GM21723 (cell line): Measurements from ENCODE around the gene UNC5C.

Experiments
- ATAC-seq: cut with Tn5 transposase; IDR thresholded peaks from one replicate; pipeline ENCODE4 v1.9.1; 2021; ENCODE audit warnings: mild to moderate bottlenecking, moderate library complexity; ENCODE audit not compliant: unreplicated experiment

Gene UNC5C

DNA sequence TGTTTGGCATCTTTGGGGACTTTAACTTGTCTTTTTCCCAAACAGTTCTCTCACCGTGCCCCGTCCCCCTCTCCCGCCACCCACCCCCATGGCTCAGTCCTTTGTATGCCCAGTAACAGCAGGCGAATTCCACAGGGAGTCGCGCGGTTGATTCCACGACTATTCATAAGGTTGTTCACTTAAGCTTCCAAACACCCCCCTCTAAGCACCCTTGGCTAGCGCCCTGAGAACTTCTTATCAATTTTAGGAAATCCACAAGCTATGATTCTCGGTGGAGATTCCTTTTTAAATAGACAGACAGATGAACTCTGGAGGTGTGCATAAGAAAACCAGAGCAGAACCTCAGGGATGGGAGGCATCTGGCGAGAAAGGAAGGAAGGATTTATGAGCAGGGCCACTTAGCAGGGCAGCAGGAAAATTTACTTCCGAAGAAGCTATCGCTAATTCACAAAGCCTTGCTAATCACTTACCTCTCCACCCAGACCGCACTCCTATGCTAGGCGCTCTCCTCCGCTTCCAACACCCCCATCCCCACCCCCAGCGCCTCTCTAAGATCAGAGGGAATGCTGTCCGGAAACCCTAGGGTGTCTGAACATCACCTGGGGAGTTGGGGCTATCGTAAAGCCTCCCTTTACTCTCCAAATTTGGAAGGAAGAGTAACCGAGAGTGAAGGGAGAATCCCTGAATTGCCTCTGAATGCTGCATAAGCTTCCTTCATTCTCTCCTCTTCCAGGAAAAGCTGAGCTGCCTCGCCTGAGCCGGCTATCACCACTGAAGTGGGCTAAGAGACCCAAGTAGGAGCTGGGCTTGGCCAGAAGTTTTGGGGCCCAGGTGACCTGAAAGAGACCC lies 1.7 kb downstream of the UNC5C start:
- no peak for ATAC-seq

DNA sequence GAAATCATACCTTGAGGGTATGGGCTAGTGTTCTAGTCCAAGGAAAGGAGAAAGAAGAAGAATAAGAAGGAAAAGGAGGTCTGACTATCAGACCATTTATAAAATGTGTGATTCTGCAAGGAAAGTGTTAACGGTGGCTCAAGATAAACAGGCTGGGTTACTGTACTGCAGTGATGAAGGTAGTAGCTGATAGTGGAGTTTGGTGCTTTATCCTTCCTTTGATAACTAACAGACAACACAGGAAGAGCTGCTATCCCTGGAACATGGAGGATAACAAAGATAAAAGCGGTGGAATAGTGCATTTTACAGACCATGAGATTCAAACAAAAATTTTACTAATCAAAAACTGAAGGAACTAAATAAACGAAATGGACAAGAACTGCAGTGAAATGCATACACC lies 2.6 kb downstream of the UNC5C start:
- ATAC-seq: no peak

DNA sequence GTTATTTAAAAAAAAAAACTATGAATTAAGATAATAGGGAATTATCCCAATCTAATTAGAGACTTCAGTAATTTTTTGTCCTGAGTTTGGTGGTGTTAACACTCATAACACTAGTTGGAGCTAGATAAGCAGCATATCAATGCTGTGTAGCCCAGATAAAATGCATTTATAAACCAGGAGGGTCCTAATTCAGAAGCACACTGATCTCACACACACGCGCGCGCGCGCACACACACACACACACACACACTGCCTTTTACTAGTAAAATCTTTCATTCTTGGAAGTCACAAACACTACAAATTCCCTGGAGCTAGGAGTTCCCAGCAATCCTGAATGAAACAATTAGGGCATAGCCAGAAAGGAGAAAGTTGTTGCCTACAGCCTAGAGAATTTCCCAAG lies 3.2 kb downstream of the UNC5C start:
- no peak for ATAC-seq

DNA sequence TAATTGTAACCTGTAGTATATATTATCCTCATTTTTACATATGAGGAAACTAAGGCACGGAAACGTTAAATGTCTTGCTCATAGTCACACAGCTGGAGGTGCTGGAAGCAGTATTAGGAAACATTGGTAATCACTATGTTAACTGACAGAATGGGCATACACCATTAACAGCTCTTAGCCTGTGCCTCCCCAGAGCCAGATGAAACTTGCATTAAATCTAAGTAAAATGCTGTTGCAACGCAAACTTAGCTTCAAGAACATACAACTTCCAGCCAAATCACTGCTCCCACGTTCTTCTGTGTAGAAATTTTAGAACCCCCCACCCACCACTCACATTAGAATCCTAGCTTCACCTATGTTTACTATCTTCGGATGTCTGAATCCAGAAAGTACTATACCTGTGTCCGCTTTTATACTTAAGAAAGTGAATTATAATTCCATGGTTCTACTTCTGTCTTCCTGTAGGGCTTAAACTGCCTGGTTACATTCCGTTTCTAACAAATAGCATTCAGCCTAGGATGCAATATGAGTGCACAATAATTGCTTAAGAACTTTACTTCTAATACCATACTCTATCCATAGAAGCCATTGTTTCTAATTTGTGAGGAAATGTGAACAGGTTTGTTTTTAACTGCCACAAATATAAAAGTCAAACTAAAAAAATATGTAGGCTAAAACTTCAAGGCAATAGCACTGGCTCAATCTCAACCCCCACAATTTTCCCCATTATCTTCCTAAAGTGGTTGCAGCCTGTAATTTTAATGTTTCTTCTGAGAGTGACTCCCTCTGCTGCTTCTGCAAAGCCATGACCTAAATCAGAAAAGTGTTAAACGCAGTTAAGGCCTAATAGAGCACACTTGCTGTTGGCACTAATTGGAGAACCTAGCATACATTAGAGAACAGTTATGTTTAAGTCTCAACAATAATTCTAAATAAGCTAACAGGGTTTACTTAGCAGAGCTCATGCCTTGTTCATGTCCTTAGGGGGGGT lies 4.4 kb downstream of the UNC5C start:
- no peak for ATAC-seq

DNA sequence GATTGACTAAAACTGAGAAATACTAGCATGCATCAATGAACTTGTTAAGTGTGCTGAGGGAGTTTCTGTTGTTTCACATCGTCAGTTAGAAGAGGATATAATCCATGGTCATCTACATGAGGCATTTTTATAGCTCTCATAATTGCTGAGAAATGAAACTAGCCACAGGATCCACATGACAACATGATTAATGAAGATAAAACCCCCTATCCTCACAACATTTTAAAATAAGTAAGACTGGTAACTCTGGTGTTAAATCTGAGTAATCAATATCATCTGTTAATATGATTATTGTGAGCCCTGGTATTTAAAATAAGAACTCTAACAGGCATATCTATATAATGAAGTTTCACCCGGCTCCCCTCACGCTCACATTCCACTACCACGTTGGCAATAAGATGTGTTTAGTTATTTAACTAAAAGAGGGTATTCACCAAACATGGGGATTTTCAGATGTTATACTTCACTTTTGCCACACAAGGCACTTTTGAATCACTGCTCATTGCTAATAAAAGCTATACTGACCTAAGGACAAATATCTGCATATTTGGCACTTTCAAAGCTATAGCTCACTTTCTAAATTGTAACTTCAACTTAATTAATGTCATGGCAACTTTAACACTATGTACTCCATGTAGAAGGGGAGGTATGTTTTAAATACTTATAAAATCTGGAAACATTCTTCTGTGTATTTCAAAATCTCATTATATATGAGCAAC lies 6.7 kb downstream of the UNC5C start:
- ATAC-seq: peak; percentile 52

DNA sequence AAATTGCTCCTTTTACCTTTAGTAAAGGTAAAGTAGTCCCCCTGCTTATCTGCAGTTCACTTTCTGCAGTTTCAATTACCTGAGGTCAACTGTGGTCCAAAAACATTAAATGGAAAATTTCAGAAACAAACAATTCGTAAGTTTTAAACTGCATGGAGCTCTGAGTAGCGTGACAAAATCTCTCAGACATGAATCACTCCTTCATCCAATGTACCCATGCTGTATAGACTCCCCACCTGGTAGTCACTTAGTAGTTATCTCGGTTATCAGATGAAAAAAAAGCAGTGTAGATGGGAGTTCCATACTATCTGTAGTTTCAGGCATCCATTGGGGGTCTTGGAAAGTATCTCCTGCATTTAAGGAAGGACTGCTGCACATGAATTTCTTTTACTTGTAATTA lies 7.7 kb downstream of the UNC5C start:
- ATAC-seq: no peak

DNA sequence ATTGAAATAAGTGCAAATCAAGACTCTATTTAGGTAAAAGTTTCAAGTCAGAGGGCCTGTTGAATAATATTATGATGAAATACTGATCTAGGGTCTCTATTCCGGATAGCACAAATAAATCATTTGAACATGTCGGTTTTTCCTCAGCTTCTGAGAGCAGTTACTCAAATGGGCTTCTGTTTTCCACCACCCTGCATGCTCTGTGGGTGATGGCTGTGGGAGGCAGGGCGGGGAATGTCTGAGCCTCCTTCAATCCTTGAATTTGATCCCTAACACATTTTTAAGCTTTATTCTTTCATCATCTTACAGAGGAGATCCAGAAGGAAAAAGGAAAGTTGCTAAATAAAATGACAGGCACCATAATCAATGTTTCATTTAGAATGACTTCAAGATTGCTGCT lies 8.5 kb downstream of the UNC5C start:
- ATAC-seq: no peak

DNA sequence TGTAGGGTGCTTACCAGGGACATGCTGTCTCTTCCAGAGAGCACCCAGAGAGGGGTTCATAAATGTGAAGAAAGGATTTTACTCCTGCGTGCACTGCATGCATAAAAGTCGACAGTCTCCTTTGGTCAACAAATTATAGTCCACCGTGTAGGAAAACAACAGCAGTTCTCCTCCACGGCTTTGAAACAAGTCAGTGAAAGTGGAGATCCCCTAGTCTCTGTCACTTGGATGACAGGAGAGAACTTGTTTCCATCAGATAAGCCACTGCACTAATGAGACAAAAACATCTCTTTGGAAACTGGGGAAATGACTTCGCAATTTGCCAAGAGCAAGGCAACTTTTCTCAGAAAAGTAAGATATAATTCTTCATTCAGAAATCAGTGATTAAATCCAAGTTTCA lies 9.7 kb downstream of the UNC5C start:
- no peak for ATAC-seq

DNA sequence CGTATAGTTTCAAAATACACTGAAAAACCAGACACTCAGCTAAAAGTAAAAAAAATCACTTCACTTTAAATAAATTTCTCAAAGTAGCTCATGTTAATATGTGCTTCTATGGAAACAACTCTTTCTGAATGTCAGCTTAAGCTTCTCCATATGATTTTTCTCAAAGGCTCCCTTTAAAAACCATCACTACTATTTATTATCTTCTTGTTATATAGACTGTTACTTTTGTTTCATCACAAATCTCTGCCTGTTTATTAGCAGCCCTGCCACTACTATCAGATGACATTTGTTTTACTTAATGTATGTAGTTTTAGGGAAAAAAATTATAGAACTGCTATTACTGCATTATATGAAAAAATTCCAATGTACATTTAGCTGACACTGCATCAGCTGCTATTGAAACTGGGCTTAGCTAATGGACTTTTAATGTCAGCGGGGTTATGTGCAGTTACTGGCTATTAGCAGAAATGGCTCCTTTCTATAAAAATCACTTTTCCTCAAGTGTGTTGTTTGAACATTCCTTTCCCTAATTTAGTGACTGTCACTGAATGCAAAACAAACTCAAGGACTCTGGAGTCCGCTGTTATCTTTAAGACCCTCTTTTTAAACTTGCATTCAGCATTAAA lies 10.8 kb downstream of the UNC5C start:
- ATAC-seq: no peak

DNA sequence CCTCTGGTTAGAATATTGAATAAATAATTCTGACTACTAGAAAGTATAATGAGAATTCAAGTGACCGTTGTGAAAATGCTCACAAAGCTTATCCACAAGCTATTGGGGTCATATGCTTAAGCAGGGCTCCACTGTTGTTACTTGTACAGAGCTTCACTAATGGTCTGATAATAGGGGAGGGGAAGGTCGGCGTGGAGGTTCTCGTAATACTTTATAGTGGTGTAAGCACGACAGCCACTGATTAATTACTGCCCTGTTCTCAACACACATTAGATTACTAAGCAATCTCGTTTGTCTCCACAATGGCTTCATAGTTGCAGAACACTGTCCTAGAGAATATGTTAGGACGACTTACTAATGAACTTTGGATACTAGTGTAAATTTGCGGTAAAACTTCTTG lies 11.6 kb downstream of the UNC5C start:
- ATAC-seq: no peak

DNA sequence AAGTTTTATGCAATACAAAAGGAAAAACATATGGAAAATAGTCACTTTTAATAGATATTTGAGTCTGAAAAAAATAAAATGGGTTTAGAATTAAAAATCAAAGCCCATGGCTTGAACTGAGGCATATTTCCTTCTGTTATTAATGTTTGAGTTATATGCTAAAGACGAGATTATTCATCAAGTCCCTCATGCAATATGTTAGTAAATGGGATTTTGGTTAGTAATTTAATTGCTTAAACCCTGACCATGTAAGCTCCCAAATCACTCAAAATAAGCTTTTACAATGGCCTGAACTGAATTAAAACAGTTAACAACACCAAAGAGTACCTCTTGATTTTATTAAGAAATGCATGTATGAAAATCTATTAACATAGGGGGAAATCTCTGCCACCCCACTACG lies 12.1 kb downstream of the UNC5C start:
- ATAC-seq: no peak

DNA sequence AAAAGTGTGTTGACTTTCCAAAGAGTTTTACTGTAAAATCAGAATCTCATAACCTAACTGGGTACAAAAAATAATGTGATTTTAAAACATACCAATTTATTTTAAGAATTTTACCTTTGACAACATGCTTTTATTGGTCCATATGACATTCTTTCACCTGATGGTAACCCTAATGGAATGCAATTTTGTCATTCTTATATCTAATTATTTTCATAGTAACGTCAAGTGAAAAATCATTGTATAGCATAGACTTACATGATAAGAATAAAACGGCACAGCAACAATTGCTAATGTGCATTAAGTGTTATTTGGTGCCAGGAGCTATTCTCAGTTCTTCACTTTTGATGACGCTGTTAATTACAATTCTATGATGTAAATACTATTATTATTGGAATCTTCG lies 13.6 kb downstream of the UNC5C start:
- ATAC-seq: no peak

DNA sequence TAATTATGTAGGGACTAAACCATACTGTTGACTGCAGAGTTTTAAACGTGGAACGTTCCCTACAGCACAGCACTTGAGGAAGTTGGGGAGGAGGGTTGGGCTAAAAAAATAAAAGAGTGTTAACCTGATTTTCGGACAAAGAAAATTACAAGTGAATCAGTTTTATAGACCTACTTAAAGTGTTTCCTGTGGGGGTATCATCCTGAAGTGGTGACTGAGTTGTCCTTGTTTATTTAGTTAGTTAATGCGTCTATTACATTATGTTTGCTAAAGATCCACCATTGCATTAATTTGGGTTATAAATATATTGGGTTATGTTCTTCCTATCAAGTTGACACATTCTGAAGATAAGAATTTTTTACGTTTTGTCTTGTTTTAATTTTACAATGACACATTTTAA lies 14.7 kb downstream of the UNC5C start:
- ATAC-seq: no peak

DNA sequence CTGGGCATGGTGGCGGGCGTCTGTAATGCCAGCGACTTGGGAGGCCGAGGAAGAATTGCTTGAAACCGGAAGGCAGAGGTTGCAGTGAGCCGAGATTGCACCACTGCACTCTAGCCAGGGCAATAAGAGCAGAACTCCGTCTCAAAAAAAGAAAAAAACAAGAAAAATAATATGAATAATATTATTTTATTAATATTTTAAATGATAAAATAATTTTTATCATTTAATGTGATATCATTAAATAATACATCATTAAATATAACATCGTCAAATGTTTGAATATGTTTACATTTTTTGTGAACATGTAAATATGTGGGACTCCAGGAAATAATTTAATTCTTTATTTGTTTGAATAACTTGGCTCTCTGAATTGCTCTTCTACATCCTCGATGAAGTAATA lies 15.5 kb downstream of the UNC5C start:
- no peak for ATAC-seq

DNA sequence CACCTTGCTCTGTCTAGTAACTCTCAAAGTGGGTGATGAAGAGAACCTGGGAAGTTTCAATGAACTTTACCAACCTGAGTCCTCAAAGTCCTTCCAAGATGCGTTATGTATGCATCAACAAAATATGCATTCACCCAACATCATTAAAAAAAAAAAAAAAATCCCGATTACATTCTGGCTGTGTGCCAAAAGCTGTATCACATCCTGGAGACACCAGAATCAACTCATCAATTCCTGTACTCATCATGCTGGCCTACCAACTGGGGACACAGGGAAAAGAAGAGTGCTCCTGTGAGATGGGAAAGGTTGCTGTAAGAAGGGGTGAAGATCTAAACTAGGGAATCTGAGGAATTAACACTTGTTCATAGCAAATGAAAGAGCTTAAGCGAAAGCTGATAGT lies 16.5 kb downstream of the UNC5C start:
- ATAC-seq: no peak

DNA sequence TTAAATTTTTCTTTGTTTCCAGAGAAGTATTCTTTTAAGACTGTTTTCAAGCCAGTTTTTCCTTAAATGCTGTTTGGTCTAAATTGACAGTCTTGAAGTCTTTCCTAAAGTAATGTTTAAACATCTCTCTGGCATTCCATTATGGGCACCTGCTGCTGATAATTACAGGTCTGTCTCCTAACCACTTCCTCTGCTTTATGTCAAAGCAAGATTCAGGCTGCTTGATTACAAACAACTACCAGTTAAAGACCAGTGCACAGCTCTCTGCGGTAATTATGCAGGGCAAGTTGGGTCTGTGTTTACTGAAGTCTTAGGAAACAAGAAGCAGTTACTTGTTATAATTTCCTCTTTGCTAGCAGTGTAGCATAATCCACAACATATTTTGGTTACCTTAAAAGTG lies 17.6 kb downstream of the UNC5C start:
- ATAC-seq: no peak

DNA sequence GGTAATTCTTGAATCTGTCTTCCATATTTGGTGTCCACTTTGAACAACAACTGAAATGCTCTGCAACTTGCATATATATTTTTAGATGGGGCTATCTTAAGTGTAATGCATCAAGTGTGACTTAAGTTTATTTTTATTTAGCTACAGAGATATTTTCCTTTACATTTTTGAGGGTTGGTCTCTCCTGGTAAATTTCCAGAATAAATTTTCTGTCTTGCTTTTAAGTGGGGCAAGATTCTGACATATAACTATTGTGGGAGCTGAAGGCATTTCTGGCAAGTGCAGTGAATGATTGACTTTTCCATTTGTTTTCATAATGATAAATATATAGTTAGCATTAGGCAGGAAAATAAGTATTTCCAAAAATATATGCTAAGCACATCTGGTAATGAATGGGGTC lies 18.8 kb downstream of the UNC5C start:
- no peak for ATAC-seq

DNA sequence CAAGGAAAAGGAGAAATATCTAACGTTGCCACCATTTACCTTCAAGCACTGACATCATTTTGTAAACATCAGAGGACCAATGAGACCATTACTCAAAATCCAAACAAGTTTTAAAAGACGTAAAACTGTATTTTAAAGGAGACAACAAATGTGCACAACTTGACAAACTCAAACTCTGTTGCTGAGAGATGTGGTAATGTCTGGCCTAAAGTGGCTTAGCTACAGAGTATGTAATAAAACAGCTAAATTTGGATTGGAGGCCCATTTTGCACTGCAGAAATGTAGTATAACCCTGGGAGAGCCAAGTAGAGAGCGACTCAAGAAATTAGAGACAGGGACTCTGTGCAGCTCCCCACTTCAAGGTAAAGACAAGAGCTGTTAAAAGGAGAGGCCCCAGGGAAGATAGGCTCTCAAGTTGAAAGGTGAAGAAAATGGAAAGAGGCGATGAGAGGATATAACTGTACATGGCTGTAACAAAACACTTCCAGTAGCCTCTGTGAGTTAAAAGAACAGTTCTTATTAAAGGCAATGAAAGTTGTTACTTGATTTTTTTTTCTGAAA lies 20.3 kb downstream of the UNC5C start:
- ATAC-seq: no peak

DNA sequence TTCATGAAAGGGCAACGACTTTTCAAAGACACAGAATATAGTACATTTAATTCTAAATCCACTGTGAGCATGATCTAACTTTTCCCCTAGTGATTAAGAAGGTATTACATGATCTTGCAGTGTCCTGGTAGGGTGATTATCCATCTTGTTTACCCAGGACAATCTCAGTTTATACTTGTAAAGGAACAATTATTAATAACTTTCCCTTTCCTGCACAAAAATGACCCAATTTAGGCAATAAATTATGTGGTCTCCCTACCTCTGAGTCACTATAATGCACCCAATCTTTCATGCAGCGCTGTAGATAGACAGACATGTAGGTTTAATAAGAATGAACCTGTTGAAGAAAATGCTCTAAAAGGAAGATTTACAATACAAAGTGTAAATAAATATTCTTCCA lies 22.7 kb downstream of the UNC5C start:
- no peak for ATAC-seq

DNA sequence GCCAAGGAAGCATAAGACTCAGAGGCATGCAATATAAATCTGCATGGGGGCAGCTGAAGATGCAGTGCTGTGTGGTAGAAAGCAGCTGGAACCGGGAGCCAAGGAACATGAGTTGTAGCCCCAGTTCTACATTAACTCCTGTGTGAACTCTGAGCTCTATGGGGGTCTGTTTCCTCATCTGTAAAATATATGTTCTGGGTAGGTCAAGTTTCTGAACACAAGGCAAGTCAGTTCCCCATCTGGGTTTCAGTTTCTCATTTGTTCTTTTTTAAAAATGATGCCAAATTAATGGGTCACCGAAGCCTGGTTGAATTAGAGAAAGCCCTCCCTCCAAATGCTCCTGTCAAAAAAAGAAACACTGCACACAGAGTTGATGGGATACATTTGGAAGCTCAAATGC lies 24.0 kb downstream of the UNC5C start:
- ATAC-seq: no peak

DNA sequence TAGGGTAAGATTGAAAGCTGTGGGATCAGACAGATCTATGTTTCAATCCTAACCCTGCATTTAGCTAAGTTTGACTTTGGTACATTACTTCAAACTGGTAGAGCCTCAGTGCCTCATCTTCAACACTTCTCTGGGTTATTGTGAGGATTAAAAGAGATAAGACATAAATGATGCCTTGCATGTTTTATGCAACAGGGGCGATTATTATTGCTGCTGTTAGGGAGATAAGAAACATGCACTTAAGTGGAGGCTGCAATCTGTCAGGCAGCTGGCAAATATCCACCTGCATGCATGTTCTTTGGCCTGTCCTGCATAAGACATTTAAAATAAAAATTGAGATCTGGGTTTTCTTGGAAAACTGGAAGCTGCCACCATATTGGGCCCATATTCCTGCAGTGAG lies 24.6 kb downstream of the UNC5C start:
- ATAC-seq: no peak
